Measurements from ENCODE around the gene C4orf33.

DNA sequence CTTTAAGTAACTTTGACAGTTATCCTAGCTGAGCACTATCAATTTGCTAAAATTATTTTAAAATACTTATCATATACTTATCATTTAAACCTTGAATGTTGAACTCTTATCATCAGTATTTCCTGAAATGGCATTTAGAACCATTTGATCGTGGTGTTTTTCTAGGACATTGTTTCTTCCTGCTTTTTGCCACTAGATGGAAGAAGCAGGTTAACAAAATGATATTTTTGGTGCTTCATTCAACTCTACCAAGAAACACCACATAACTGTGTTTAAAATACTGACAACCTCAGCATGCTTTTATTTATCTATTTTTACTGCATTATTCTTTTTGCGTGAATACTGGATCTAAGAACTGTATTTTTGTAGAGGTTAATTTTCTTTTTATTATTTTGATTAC lies 44.6 kb downstream of the C4orf33 start:
- TF ChIP-seq, protein P1, sequence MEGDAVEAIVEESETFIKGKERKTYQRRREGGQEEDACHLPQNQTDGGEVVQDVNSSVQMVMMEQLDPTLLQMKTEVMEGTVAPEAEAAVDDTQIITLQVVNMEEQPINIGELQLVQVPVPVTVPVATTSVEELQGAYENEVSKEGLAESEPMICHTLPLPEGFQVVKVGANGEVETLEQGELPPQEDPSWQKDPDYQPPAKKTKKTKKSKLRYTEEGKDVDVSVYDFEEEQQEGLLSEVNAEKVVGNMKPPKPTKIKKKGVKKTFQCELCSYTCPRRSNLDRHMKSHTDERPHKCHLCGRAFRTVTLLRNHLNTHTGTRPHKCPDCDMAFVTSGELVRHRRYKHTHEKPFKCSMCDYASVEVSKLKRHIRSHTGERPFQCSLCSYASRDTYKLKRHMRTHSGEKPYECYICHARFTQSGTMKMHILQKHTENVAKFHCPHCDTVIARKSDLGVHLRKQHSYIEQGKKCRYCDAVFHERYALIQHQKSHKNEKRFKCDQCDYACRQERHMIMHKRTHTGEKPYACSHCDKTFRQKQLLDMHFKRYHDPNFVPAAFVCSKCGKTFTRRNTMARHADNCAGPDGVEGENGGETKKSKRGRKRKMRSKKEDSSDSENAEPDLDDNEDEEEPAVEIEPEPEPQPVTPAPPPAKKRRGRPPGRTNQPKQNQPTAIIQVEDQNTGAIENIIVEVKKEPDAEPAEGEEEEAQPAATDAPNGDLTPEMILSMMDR (IDR thresholded peaks at IDR 0.05 in 2 of 3, conservative IDR thresholded peaks at IDR 0.05 in 1 of 3; ENCODE audit: insufficient read depth in 2 of 3, low read depth in 1 of 3, low read length in 3 of 3) = peak in 1 of 3 experiments; percentile 40; a peak in 1 of 6 replicates
- TF ChIP-seq L3MBTL2 (IDR thresholded peaks at IDR 0.05) = no peak
- no peak for TF ChIP-seq TCF7L2 (IDR thresholded peaks at IDR 0.05; ENCODE audit: low read depth, low read length)

Data from K562 (cell line).